HEK293 (cell line): ENCODE results near the gene MCU.

Experiments used
- CTCF ChIA-PET: fragments of 350-600 bp; formaldehyde crosslinking; extraction: SDS; loops from one replicate; lab custom pipeline; 2021; ENCODE audit warnings: antibody characterized with exemption; lab: Yijun Ruan, JAX
- POLR2A ChIA-PET: fragments of 300-600 bp; formaldehyde crosslinking; extraction: SDS; loops from one replicate; lab custom pipeline; 2020; ENCODE audit warnings: antibody characterized with exemption, inconsistent platforms; lab: Yijun Ruan, JAX
- H3K27ac ChIP-seq: fragments of 200-500 bp; sonication (Bioruptor generic); 2 replicates; pipeline ENCODE4 v1.5.1; 2014; ENCODE audit warnings: low read depth, low read length, control low read depth, inconsistent platforms; ENCODE audit errors: extremely low read depth
- H3K36me3 ChIP-seq, 2 experiments: fragments of 200-500 bp in 1 of 2; sonication (Bioruptor generic) in 1 of 2; 1 replicate in 1 of 2; 2 replicates in 1 of 2; pipeline ENCODE4 v1.5.1; 2014 to 2017; ENCODE audit warnings: inconsistent platforms in 2 of 2, low read length in 2 of 2; ENCODE audit not compliant: control insufficient read depth in 2 of 2, insufficient read depth in 1 of 2
- H3K4me1 ChIP-seq: fragments of 200-500 bp; sonication (Bioruptor generic); 2 replicates; pipeline ENCODE4 v1.5.1; 2014; ENCODE audit warnings: mild to moderate bottlenecking, low read length, inconsistent platforms; ENCODE audit not compliant: control insufficient read depth, insufficient read depth
- H3K4me3 ChIP-seq: 2 replicates; pipeline ENCODE4 v1.5.1; 2011; ENCODE audit warnings: low read depth, mild to moderate bottlenecking, control low read depth, low read length, moderate library complexity
- H3K9me3 ChIP-seq: fragments of 200-500 bp; sonication (Bioruptor generic); 2 replicates; pipeline ENCODE4 v1.5.1; 2014; ENCODE audit warnings: low read depth, low read length, inconsistent platforms; ENCODE audit not compliant: control insufficient read depth, insufficient read depth
- GLIS1 ChIP-seq: fragments of 450-650 bp; formaldehyde crosslinking; IDR thresholded peaks from 2 replicates; pipeline ENCODE4 v1.5.1; 2016; ENCODE audit warnings: missing biosample characterization, missing genetic modification characterization
- HOXD13 ChIP-seq: sonication (generic); formaldehyde crosslinking; IDR thresholded peaks from 2 replicates; pipeline ENCODE4 v1.8.0; 2022; ENCODE audit warnings: missing genetic modification reagents, borderline replicate concordance
- MYNN ChIP-seq: fragments of 450-650 bp; formaldehyde crosslinking; IDR thresholded peaks from 2 replicates; pipeline ENCODE4 v1.5.1; 2016; ENCODE audit warnings: missing biosample characterization, missing genetic modification characterization, borderline replicate concordance
- PRDM6 ChIP-seq: fragments of 450-650 bp; formaldehyde crosslinking; IDR thresholded peaks from 2 replicates; pipeline ENCODE4 v1.5.1; 2017; ENCODE audit warnings: missing biosample characterization, missing genetic modification characterization
- ZBTB49 ChIP-seq: fragments of 450-650 bp; formaldehyde crosslinking; IDR thresholded peaks from 2 replicates; pipeline ENCODE4 v1.5.1; 2016; ENCODE audit warnings: missing biosample characterization, missing genetic modification characterization, low read depth
- ZFHX2 ChIP-seq: fragments of 450-650 bp; formaldehyde crosslinking; conservative IDR thresholded peaks from 2 replicates; pipeline ENCODE4 v1.5.1; 2016; ENCODE audit warnings: missing biosample characterization, missing genetic modification characterization
- ZNF140 ChIP-seq: fragments of 450-650 bp; formaldehyde crosslinking; IDR thresholded peaks from 2 replicates; pipeline ENCODE4 v1.5.1; 2016; ENCODE audit warnings: missing biosample characterization, missing genetic modification characterization
- ZNF146 ChIP-seq: fragments of 450-650 bp; formaldehyde crosslinking; IDR thresholded peaks from 2 replicates; pipeline ENCODE4 v1.5.1; 2016; ENCODE audit warnings: missing biosample characterization, missing genetic modification characterization
- ZNF221 ChIP-seq: fragments of 450-650 bp; formaldehyde crosslinking; IDR thresholded peaks from 2 replicates; pipeline ENCODE4 v1.5.1; 2017; ENCODE audit warnings: missing biosample characterization, missing genetic modification characterization, borderline replicate concordance
- ZNF23 ChIP-seq: fragments of 450-650 bp; formaldehyde crosslinking; IDR thresholded peaks from 2 replicates; pipeline ENCODE4 v1.5.1; 2016; ENCODE audit warnings: missing biosample characterization, missing genetic modification characterization, borderline replicate concordance
- ZNF239 ChIP-seq: fragments of 450-650 bp; formaldehyde crosslinking; IDR thresholded peaks from 2 replicates; pipeline ENCODE4 v1.5.1; 2016; ENCODE audit warnings: missing biosample characterization, missing genetic modification characterization
- ZNF311 ChIP-seq: fragments of 450-650 bp; formaldehyde crosslinking; IDR thresholded peaks from 2 replicates; pipeline ENCODE4 v1.5.1; 2017; ENCODE audit warnings: missing biosample characterization, missing genetic modification characterization, borderline replicate concordance
- ZNF324 ChIP-seq: fragments of 450-650 bp; formaldehyde crosslinking; IDR thresholded peaks from 2 replicates; pipeline ENCODE4 v1.5.1; 2016; ENCODE audit warnings: missing biosample characterization, missing genetic modification characterization
- ZNF398 ChIP-seq: fragments of 450-650 bp; formaldehyde crosslinking; IDR thresholded peaks from 2 replicates; pipeline ENCODE4 v1.5.1; 2017; ENCODE audit warnings: missing biosample characterization, missing genetic modification characterization
- ZNF433 ChIP-seq: fragments of 450-650 bp; formaldehyde crosslinking; IDR thresholded peaks from 2 replicates; pipeline ENCODE4 v1.5.1; 2016; ENCODE audit warnings: missing biosample characterization, missing genetic modification characterization, low read depth
- ZNF488 ChIP-seq: fragments of 450-650 bp; formaldehyde crosslinking; IDR thresholded peaks from 2 replicates; pipeline ENCODE4 v1.5.1; 2016; ENCODE audit warnings: missing biosample characterization, missing genetic modification characterization
- ZNF580 ChIP-seq: fragments of 450-650 bp; formaldehyde crosslinking; IDR thresholded peaks from 2 replicates; pipeline ENCODE4 v1.5.1; 2016; ENCODE audit warnings: missing biosample characterization, missing genetic modification characterization
- ZNF645 ChIP-seq: fragments of 450-650 bp; formaldehyde crosslinking; IDR thresholded peaks from 2 replicates; pipeline ENCODE4; 2016; ENCODE audit warnings: missing biosample characterization, missing genetic modification characterization
- ZNF692 ChIP-seq: fragments of 450-650 bp; formaldehyde crosslinking; IDR thresholded peaks from 2 replicates; pipeline ENCODE4 v1.5.1; 2016; ENCODE audit warnings: missing biosample characterization, missing genetic modification characterization
- ZNF777 ChIP-seq: fragments of 450-650 bp; formaldehyde crosslinking; IDR thresholded peaks from 2 replicates; pipeline ENCODE4 v1.5.1; 2017; ENCODE audit warnings: missing biosample characterization, missing genetic modification characterization, borderline replicate concordance
- ZNF830 ChIP-seq: fragments of 450-650 bp; IDR thresholded peaks from 2 replicates; pipeline ENCODE4 v1.5.0; 2018; ENCODE audit warnings: missing biosample characterization, missing genetic modification characterization, low read depth, mild to moderate bottlenecking, moderate library complexity
- ZSCAN30 ChIP-seq: fragments of 450-650 bp; IDR thresholded peaks from 2 replicates; pipeline ENCODE4 v1.5.1; 2018; ENCODE audit warnings: missing biosample characterization, mild to moderate bottlenecking, missing genetic modification characterization, moderate library complexity

Gene MCU

GRCh38 chr10:72659694-72660093 lies 32.2 kb upstream of the MCU start:
- H3K4me1 ChIP-seq = no peaks in the 10 kb centered on the region
- POLR2A ChIA-PET = interaction anchor here (0.6 to 0.7 kb wide), 3 partner anchors 31 to 278 kb away, joined by 3 to 5 read pairs (median 4); no protein-coding TSS in a partner anchor
- no peaks in the 10 kb centered on the region for H3K9me3 ChIP-seq
- no peak overlapping the region for H3K4me3 ChIP-seq
- H3K27ac ChIP-seq = no peak overlapping the region
- TF ChIP-seq GLIS1 (0 out of 2 replicates have a peak, but pooled peaks have one; percentile 13), ZNF221 (tag by site-specific recombination) (no peak), ZNF777 (no peak)
- H3K36me3 ChIP-seq = no peaks in the 10 kb centered on the region
- CTCF ChIA-PET = interaction anchor here (0.6 to 0.7 kb wide), 2 partner anchors 55 to 111 kb away, joined by 4 to 7 read pairs; no protein-coding TSS in a partner anchor

- no peak overlapping the region for H3K27ac ChIP-seq
- H3K9me3 ChIP-seq = no peaks in the 10 kb centered on the region
- no peaks in the 10 kb centered on the region for H3K36me3 ChIP-seq
- POLR2A ChIA-PET = interaction anchor here (0.6 to 0.7 kb wide), 2 partner anchors 30 to 54 kb away, joined by 3 to 5 read pairs; no protein-coding TSS in a partner anchor
- CTCF ChIA-PET = interaction anchor here (0.6 kb wide), 1 partner anchor 55 kb away, joined by 7 read pairs; no protein-coding TSS in a partner anchor
- H3K4me1 ChIP-seq = no peaks in the 10 kb centered on the region
- H3K4me3 ChIP-seq = no peak overlapping the region
- TF ChIP-seq ZNF645 (tag by site-specific recombination) (no peak), ZNF433 (tag by site-specific recombination) (no peak), ZNF239 (tag by site-specific recombination) (no peak), GLIS1 (no peak), ZNF146 (no peak), ZNF830 (tag by site-specific recombination) (no peak), MYNN (tag by site-specific recombination) (no peak), ZNF580 (no peak), ZNF488 (no peak), ZNF311 (tag by site-specific recombination) (no peak), HOXD13 (CRISPR knock-in tag) (no peak), ZFHX2 (tag by site-specific recombination) (no peak), ZSCAN30 (tag by site-specific recombination) (no peak), ZNF140 (tag by site-specific recombination) (no peak), ZNF324 (tag by site-specific recombination) (no peak), ZBTB49 (tag by site-specific recombination) (no peak)
Observed at GRCh38 chr10:72660220-72660619, 31.7 kb upstream of the MCU start.

- no peaks in the 10 kb centered on the region for H3K36me3 ChIP-seq
- ChIA-PET POLR2A (interaction anchor here (0.6 kb wide), 1 partner anchor 14 kb away, joined by 4 read pairs; no protein-coding TSS in a partner anchor), CTCF (interaction anchor here (0.6 kb wide), 1 partner anchor 204 kb away, joined by 3 read pairs; no protein-coding TSS in a partner anchor)
- no peak overlapping the region for H3K27ac ChIP-seq
- H3K4me1 ChIP-seq = no peaks in the 10 kb centered on the region
- no peaks in the 10 kb centered on the region for H3K9me3 ChIP-seq
- H3K4me3 ChIP-seq = no peak overlapping the region
- TF ChIP-seq PRDM6 (tag by site-specific recombination) (no peak), ZNF692 (tag by site-specific recombination) (no peak), ZNF23 (tag by site-specific recombination) (no peak), ZNF398 (tag by site-specific recombination) (no peak)
Observed at GRCh38 chr10:72661431-72661830, 30.5 kb upstream of the MCU start.
